ENCODE measurements around the gene GPC5. TPM values are rescaled to one million over a fixed set of nuclear protein-coding genes. Genes with fewer than 3 reads are reported as not detected.
A peak's percentile ranks its signal among the peaks of the same experiment; 100 is the strongest.
"Not testable (repeated sequence)": the region's sequence is repeated elsewhere in the genome, so short reads cannot be mapped to it uniquely, and the experiment has no call there.

GPC5 gene
- polyA plus RNA-seq, 4 donors = 0.18 to 0.86 TPM; not detected in 2

DNA sequence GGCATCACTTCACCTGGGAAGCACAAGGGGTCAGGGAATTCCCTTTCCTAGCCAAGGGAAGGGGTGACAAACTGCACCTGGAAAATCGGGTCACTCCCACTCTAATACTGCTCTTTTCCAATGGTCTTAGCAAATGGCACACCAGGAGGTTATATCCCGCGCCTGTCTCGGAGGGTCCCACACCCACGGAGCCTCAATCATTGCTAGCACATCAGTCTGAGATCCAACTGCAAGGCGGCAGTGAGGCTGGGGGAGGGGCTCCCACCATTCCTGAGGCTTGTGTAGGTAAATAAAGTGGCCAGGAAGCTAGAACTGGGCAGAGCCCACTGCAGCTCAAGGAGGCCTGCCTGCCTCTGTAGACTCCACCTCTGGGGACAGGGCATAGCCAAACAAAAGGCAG lies 1118.5 kb downstream of the GPC5 start:
- DNase-seq; H3K27ac ChIP-seq (ENCODE audit: low read depth in 1 of 3, low read length in 2 of 3); FAIRE-seq; H3K9me3 ChIP-seq (ENCODE audit: control insufficient read depth in 2 of 2, insufficient read depth in 1 of 2, low read depth in 1 of 2, low read length in 1 of 2); H3K36me3 ChIP-seq (ENCODE audit: control insufficient read depth in 3 of 3, insufficient read depth in 2 of 3, low read depth in 1 of 3, low read length in 3 of 3); H3K4me3 ChIP-seq (ENCODE audit: low read depth in 1 of 3, low read length in 3 of 3); H3K27me3 ChIP-seq (ENCODE audit: control insufficient read depth in 3 of 3, insufficient read depth in 3 of 3, low read length in 3 of 3); H3K4me1 ChIP-seq (ENCODE audit: control insufficient read depth in 3 of 3, insufficient read depth in 2 of 3, low read depth in 1 of 3, low read length in 2 of 3): not testable (repeated sequence)
- 93 to 96% (median 95%) methylated on average over 6 of the region's 6 CpGs for WGBS, 3 donors

DNA sequence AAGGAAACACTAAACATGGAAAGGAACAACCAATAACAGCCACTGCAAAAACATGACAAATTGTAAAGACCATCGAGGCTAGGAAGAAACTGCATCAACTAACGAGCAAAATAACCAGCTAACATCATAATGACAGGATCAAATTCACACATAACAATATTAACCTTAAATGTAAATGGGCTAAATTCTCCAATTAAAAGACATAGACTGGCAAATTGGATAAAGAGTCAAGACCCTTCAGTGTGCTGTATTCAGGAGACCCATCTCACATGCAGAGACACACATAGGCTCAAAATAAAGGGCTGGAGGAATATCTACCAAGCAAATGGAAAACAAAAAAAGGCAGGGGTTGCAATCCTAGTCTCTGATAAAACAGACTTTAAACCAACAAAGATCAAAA lies 1120.2 kb downstream of the GPC5 start:
- H3K36me3 ChIP-seq (ENCODE audit: control insufficient read depth in 3 of 3, insufficient read depth in 2 of 3, low read depth in 1 of 3, low read length in 3 of 3); H3K27me3 ChIP-seq (ENCODE audit: control insufficient read depth in 3 of 3, insufficient read depth in 3 of 3, low read length in 3 of 3); H3K27ac ChIP-seq (ENCODE audit: low read depth in 1 of 3, low read length in 2 of 3); FAIRE-seq; H3K9me3 ChIP-seq (ENCODE audit: control insufficient read depth in 2 of 2, insufficient read depth in 1 of 2, low read depth in 1 of 2, low read length in 1 of 2); DNase-seq; H3K4me3 ChIP-seq (ENCODE audit: low read depth in 1 of 3, low read length in 3 of 3); H3K4me1 ChIP-seq (ENCODE audit: control insufficient read depth in 3 of 3, insufficient read depth in 2 of 3, low read depth in 1 of 3, low read length in 2 of 3): not testable (repeated sequence)
- WGBS, 3 donors = 75 to 96% (median 95%) methylated on average over 2 of the region's 2 CpGs

DNA sequence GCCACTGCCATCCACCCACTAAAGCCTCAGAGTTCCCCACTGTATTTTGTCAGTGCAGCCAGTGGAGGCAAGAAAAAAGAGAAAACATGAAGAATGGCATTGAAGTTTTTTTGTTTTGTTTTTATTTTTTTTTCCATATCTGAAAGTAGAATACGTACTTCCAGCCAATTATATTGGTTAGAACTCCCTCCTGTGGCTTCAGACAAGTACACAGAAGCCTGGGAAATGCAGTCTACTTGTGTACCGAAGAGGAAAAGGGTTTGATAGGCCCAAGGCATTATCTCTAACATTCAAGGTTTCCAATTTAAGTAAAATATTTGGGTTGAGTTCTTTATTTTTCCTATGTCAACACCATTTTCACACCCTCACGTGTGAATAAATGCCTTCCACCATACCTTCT lies 1131.9 kb downstream of the GPC5 start:
- DNase-seq (peak; percentile 1 to 16), FAIRE-seq (no peak)
- no peaks in the 10 kb centered on the region for H3K36me3 ChIP-seq (ENCODE audit: control insufficient read depth in 3 of 3, insufficient read depth in 2 of 3, low read depth in 1 of 3, low read length in 3 of 3)
- no peak overlapping the region for H3K4me3 ChIP-seq (ENCODE audit: low read depth in 1 of 3, low read length in 3 of 3)
- WGBS, 3 donors = 54 to 70% (median 63%) methylated on average over 3 of the region's 3 CpGs
- no peaks in the 10 kb centered on the region for H3K9me3 ChIP-seq (ENCODE audit: control insufficient read depth in 2 of 2, insufficient read depth in 1 of 2, low read depth in 1 of 2, low read length in 1 of 2)
- H3K27me3 ChIP-seq (ENCODE audit: control insufficient read depth in 3 of 3, insufficient read depth in 3 of 3, low read length in 3 of 3) = no peaks in the 10 kb centered on the region
- no peaks in the 10 kb centered on the region for H3K4me1 ChIP-seq (ENCODE audit: control insufficient read depth in 3 of 3, insufficient read depth in 2 of 3, low read depth in 1 of 3, low read length in 2 of 3)
- H3K27ac ChIP-seq (ENCODE audit: low read depth in 1 of 3, low read length in 2 of 3) = no peak overlapping the region

DNA sequence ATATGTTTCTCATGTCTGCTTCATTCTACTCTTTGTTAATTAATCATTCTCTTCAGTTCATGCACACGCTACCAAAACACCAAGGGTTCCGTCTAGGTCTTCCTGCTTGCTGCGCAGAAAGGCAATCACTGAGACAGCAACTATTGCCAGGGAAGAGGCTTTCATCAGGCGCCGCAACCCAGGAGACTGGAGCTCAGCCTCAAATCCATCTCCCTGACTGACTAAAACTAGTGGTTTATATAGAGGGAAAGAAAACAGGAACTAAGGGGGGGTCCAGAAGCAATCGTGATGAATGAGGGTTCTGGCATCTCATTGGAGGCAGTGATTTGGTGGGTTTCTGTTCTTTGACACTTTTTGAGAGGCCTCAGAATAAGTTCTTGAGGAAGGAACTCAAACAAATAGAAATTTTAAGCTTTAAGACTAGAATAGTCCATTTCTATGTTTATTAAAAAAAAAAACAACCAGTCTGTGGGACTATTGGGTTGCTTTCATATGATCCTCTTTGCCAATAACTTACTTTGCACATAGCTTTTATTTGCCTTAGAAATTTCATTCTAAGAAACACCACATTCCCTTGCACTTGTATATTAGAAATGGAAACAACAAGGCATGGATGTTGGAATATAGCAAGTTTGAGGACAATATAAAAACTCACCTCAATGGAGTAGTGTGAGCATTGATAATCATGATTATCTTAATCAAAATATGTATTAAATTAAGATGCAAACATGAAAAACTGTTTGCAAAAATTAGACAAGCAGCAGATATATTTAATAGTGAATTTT lies 1137.0 kb downstream of the GPC5 start:
- H3K27ac ChIP-seq (ENCODE audit: low read depth in 1 of 3, low read length in 2 of 3) = no peak overlapping the region
- no peaks in the 10 kb centered on the region for H3K36me3 ChIP-seq (ENCODE audit: control insufficient read depth in 3 of 3, insufficient read depth in 2 of 3, low read depth in 1 of 3, low read length in 3 of 3)
- no peak for DNase-seq
- no peaks in the 10 kb centered on the region for H3K27me3 ChIP-seq (ENCODE audit: control insufficient read depth in 3 of 3, insufficient read depth in 3 of 3, low read length in 3 of 3)
- FAIRE-seq = no peak
- no peak overlapping the region for H3K4me3 ChIP-seq (ENCODE audit: low read depth in 1 of 3, low read length in 3 of 3)
- 88 to 94% (median 93%) methylated on average over 6 of the region's 6 CpGs for WGBS, 3 donors
- peaks cover 0 to 4% (median 0%) of the 10 kb centered on the region in 3 donors for H3K4me1 ChIP-seq (ENCODE audit: control insufficient read depth in 3 of 3, insufficient read depth in 2 of 3, low read depth in 1 of 3, low read length in 2 of 3)
- no peaks in the 10 kb centered on the region for H3K9me3 ChIP-seq (ENCODE audit: control insufficient read depth in 2 of 2, insufficient read depth in 1 of 2, low read depth in 1 of 2, low read length in 1 of 2)

DNA sequence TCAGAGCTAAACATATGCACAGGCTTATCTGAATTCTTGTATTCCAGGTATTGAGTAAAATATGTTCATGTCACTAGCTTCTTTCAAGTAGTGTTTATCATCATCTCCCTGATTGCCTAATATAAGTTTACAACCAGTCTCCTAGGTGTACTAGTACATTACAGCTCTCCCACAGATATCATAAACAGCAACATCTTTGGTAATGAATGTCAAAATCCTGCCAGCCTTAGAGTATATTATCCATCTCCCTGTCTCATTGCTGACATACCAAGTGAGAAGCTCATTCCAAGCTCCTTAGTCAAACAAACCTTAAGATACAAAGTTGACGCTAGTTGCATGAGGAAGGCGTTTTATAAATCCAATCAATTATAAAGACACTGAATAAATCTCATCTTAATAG lies 1139.0 kb downstream of the GPC5 start:
- no peak overlapping the region for H3K27ac ChIP-seq (ENCODE audit: low read depth in 1 of 3, low read length in 2 of 3)
- no peak overlapping the region for H3K4me3 ChIP-seq (ENCODE audit: low read depth in 1 of 3, low read length in 3 of 3)
- 26 to 60% (median 56%) methylated on average over 2 of the region's 2 CpGs for WGBS, 3 donors

DNA sequence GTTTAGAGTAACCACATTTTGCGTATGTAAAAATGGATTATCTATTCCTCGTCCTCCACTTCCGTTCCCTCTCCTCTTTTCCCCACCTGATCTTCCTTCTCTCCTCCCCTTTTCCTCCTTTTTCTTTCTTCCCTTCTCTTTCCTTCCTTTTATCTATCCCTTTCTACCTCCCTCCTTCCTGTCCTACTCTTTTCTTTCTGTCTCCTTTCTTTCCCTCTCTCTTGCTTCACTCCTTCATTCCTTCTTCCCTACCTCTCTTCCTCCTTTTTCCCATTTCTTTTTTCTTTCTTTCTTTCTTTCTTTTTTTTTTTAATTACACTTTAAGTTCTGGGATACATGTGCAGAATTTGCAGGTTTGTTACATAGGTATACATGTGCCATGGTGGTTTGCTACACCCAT lies 1139.7 kb downstream of the GPC5 start:
- WGBS, 3 donors = 88 to 92% (median 90%) methylated on average over 3 of the region's 3 CpGs
- H3K4me3 ChIP-seq (ENCODE audit: low read depth in 1 of 3, low read length in 3 of 3) = no peak overlapping the region
- no peak for FAIRE-seq
- DNase-seq = no peak
- H3K9me3 ChIP-seq (ENCODE audit: control insufficient read depth in 2 of 2, insufficient read depth in 1 of 2, low read depth in 1 of 2, low read length in 1 of 2) = no peaks in the 10 kb centered on the region
- no peaks in the 10 kb centered on the region for H3K36me3 ChIP-seq (ENCODE audit: control insufficient read depth in 3 of 3, insufficient read depth in 2 of 3, low read depth in 1 of 3, low read length in 3 of 3)
- peaks cover 0 to 4% (median 0%) of the 10 kb centered on the region in 3 donors for H3K4me1 ChIP-seq (ENCODE audit: control insufficient read depth in 3 of 3, insufficient read depth in 2 of 3, low read depth in 1 of 3, low read length in 2 of 3)
- no peak overlapping the region for H3K27ac ChIP-seq (ENCODE audit: low read depth in 1 of 3, low read length in 2 of 3)
- no peaks in the 10 kb centered on the region for H3K27me3 ChIP-seq (ENCODE audit: control insufficient read depth in 3 of 3, insufficient read depth in 3 of 3, low read length in 3 of 3)

More for the DNA sequence above, 1139.0 kb downstream of the GPC5 start:
- Histone ChIP-seq H3K27me3 (ENCODE audit: control insufficient read depth in 3 of 3, insufficient read depth in 3 of 3, low read length in 3 of 3) (no peaks in the 10 kb centered on the region), H3K9me3 (ENCODE audit: control insufficient read depth in 2 of 2, insufficient read depth in 1 of 2, low read depth in 1 of 2, low read length in 1 of 2) (no peaks in the 10 kb centered on the region), H3K4me1 (ENCODE audit: control insufficient read depth in 3 of 3, insufficient read depth in 2 of 3, low read depth in 1 of 3, low read length in 2 of 3) (peaks cover 0 to 4% (median 0%) of the 10 kb centered on the region in 3 donors), H3K36me3 (ENCODE audit: control insufficient read depth in 3 of 3, insufficient read depth in 2 of 3, low read depth in 1 of 3, low read length in 3 of 3) (no peaks in the 10 kb centered on the region)
- FAIRE-seq (no peak), DNase-seq (peak; percentile 11 to 59)

DNA sequence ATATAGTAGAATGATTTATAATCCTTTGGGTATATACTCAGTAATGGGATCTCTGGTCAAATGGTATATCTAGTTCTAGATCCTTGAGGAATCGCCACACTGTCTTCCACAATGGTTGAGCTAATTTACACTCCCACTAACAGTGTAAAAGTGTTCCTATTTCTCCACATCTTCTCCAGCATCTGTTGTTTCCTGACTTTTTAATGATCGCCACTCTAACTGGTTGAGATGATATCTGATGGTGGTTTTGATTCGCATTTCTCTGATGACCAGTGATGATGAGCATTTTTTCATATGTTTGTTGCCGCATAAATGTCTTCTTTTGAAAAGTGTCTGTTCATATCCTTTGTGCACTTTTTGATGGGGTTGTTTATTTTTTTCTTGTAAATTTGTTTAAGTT lies 1140.7 kb downstream of the GPC5 start:
- H3K4me3 ChIP-seq (ENCODE audit: low read depth in 1 of 3, low read length in 3 of 3); H3K27me3 ChIP-seq (ENCODE audit: control insufficient read depth in 3 of 3, insufficient read depth in 3 of 3, low read length in 3 of 3); DNase-seq; H3K4me1 ChIP-seq (ENCODE audit: control insufficient read depth in 3 of 3, insufficient read depth in 2 of 3, low read depth in 1 of 3, low read length in 2 of 3); H3K9me3 ChIP-seq (ENCODE audit: control insufficient read depth in 2 of 2, insufficient read depth in 1 of 2, low read depth in 1 of 2, low read length in 1 of 2); H3K27ac ChIP-seq (ENCODE audit: low read depth in 1 of 3, low read length in 2 of 3); H3K36me3 ChIP-seq (ENCODE audit: control insufficient read depth in 3 of 3, insufficient read depth in 2 of 3, low read depth in 1 of 3, low read length in 3 of 3); FAIRE-seq: not testable (repeated sequence)
- WGBS, 3 donors = 95 to 97% (median 96%) methylated on average over 4 of the region's 4 CpGs

DNA sequence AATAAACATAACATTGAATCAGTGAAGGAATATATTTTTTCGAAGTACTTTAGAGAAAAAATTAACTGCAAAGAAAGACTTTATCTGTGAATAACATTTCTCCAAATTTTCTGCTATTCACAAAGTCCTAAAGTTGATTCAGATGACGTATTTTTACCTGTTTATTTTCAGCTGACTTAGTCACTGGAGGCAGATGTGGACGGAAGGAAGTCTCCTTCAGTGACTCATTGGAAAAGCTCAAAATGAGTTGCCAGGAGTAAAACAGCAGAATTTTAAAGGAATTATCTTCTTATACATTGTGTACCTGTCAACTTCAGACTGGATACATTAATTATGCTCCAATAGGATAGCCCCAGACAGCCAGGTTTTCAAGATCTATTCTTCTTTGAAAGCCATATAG lies 1148.8 kb downstream of the GPC5 start:
- Histone ChIP-seq H3K27ac (ENCODE audit: low read depth in 1 of 3, low read length in 2 of 3) (no peak overlapping the region), H3K9me3 (ENCODE audit: control insufficient read depth in 2 of 2, insufficient read depth in 1 of 2, low read depth in 1 of 2, low read length in 1 of 2) (peaks cover 0 to 3% of the 10 kb centered on the region in 2 donors), H3K27me3 (ENCODE audit: control insufficient read depth in 3 of 3, insufficient read depth in 3 of 3, low read length in 3 of 3) (no peaks in the 10 kb centered on the region), H3K4me1 (ENCODE audit: control insufficient read depth in 3 of 3, insufficient read depth in 2 of 3, low read depth in 1 of 3, low read length in 2 of 3) (peaks cover 0 to 4% (median 0%) of the 10 kb centered on the region in 3 donors), H3K4me3 (ENCODE audit: low read depth in 1 of 3, low read length in 3 of 3) (no peak overlapping the region), H3K36me3 (ENCODE audit: control insufficient read depth in 3 of 3, insufficient read depth in 2 of 3, low read depth in 1 of 3, low read length in 3 of 3) (no peaks in the 10 kb centered on the region)
- DNase-seq (no peak), FAIRE-seq (no peak)
- 79 to 82% (median 81%) methylated on average over 3 of the region's 3 CpGs for WGBS, 3 donors

DNA sequence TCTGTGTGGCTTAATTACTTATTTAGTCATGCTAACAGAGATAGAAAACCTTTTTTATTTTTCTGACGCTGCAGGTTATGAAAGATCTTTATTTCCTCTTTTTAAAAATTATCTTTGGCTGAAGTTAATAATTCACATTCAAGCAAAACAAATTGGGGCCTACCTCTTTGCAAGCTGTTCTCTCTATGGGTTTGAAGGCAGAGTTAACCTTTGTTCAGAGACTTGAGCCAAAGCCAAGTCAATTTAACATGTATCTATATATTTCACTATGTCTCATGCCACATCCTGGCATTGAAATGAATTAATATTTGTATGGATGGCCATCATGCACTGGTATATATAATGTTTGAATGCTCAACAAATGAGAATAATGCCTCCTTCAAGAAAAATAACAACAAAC lies 1150.9 kb downstream of the GPC5 start:
- Histone ChIP-seq H3K4me3 (ENCODE audit: low read depth in 1 of 3, low read length in 3 of 3) (no peak overlapping the region), H3K27me3 (ENCODE audit: control insufficient read depth in 3 of 3, insufficient read depth in 3 of 3, low read length in 3 of 3) (no peaks in the 10 kb centered on the region), H3K27ac (ENCODE audit: low read depth in 1 of 3, low read length in 2 of 3) (peak overlapping the region in 1 of 3 donors; percentile 18), H3K9me3 (ENCODE audit: control insufficient read depth in 2 of 2, insufficient read depth in 1 of 2, low read depth in 1 of 2, low read length in 1 of 2) (peaks cover 0 to 3% of the 10 kb centered on the region in 2 donors), H3K36me3 (ENCODE audit: control insufficient read depth in 3 of 3, insufficient read depth in 2 of 3, low read depth in 1 of 3, low read length in 3 of 3) (no peaks in the 10 kb centered on the region), H3K4me1 (ENCODE audit: control insufficient read depth in 3 of 3, insufficient read depth in 2 of 3, low read depth in 1 of 3, low read length in 2 of 3) (peaks cover 0 to 4% (median 0%) of the 10 kb centered on the region in 3 donors)
- DNase-seq (peak; percentile 83), FAIRE-seq (no peak)
- 16 to 51% (median 27%) methylated on average over 1 of the region's 1 CpG for WGBS, 3 donors

Data from small intestine (tissue), 7 donors.